ENCODE data around the gene SST. TPM values are rescaled to one million over a fixed set of nuclear protein-coding genes. Genes with fewer than 3 reads are reported as not detected.
"Not testable (repeated sequence)": the region's sequence is repeated elsewhere in the genome, so short reads cannot be mapped to it uniquely, and the experiment has no call there.

The SST gene
- polyA plus RNA-seq, 1 donor from 2014 or later, result 9.7 TPM

DNA sequence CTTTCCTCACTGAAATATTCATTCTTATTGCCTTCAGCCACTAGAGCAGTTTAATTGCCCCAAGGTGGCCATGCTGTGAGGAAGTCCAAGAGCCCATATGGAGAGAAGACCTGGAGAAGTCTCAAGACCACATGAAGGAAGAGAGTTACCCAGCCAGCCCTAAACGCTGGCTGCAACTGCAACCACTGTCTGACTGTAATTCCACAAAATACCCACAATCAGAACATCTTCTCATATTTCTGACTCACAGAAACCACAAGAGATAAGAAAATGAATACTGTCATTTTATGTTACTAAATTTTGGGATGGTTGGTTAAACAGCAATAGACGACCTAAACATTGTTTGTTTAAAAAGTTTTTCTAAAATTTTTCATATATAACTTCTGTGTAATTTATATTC is 14.7 kb upstream of the SST start:
- Histone ChIP-seq H3K36me3 (ENCODE audit: insufficient read depth, low read length) (no peaks in the 10 kb centered on the region), H3K9ac (ENCODE audit: low read length) (no peak overlapping the region), H3K27me3 (ENCODE audit: insufficient read depth, low read depth, low read length) (no peaks in the 10 kb centered on the region), H3K4me2 (ENCODE audit: low read length) (no peak overlapping the region), H3K27ac (ENCODE audit: low read length) (no peak overlapping the region), H2AFZ (ENCODE audit: low read depth, low read length) (no peak overlapping the region), H3K9me3 (ENCODE audit: low read length) (no peaks in the 10 kb centered on the region), H3F3A (ENCODE audit: insufficient read depth, low read length, poor library complexity, severe bottlenecking) (no peaks in the 10 kb centered on the region), H3K4me3 (ENCODE audit: low read length) (no peak overlapping the region), H3K79me2 (replicated peaks; ENCODE audit: insufficient read depth, low read length) (no peaks in the 10 kb centered on the region), H3K9me2 (ENCODE audit: insufficient read depth, low read length) (no peaks in the 10 kb centered on the region), H4K20me1 (ENCODE audit: insufficient read depth) (no peaks in the 10 kb centered on the region)
- TF ChIP-seq CTCF (IDR thresholded peaks at IDR 0.05; ENCODE audit: poor library complexity, severe bottlenecking), result no peak
- no peak for TF ChIP-seq TAF1 (IDR thresholded peaks at IDR 0.05; ENCODE audit: low read depth)
- no peak for TF ChIP-seq EP300 (conservative IDR thresholded peaks at IDR 0.05; ENCODE audit: poor library complexity, severe bottlenecking)
- TF ChIP-seq MXI1 (conservative IDR thresholded peaks at IDR 0.05; ENCODE audit: poor library complexity, severe bottlenecking), result no peak

GRCh38 chr3:187684444-187684843 is 14.2 kb upstream of the SST start:
- Histone ChIP-seq H3K27me3 (ENCODE audit: insufficient read depth, low read depth, low read length) (no peaks in the 10 kb centered on the region), H3F3A (ENCODE audit: insufficient read depth, low read length, poor library complexity, severe bottlenecking) (no peaks in the 10 kb centered on the region), H2AFZ (ENCODE audit: low read depth, low read length) (no peak overlapping the region), H3K4me2 (ENCODE audit: low read length) (no peak overlapping the region), H4K20me1 (ENCODE audit: insufficient read depth) (no peaks in the 10 kb centered on the region), H3K9ac (ENCODE audit: low read length) (no peak overlapping the region), H3K79me2 (replicated peaks; ENCODE audit: insufficient read depth, low read length) (no peaks in the 10 kb centered on the region), H3K4me3 (ENCODE audit: low read length) (no peak overlapping the region), H3K27ac (ENCODE audit: low read length) (no peak overlapping the region), H3K9me2 (ENCODE audit: insufficient read depth, low read length) (no peaks in the 10 kb centered on the region), H3K36me3 (ENCODE audit: insufficient read depth, low read length) (no peaks in the 10 kb centered on the region), H3K9me3 (ENCODE audit: low read length) (no peaks in the 10 kb centered on the region)
- TF ChIP-seq EP300 (conservative IDR thresholded peaks at IDR 0.05; ENCODE audit: poor library complexity, severe bottlenecking) (no peak), MXI1 (conservative IDR thresholded peaks at IDR 0.05; ENCODE audit: poor library complexity, severe bottlenecking) (no peak), EZH2 (IDR thresholded peaks at IDR 0.05; ENCODE audit: borderline replicate concordance, insufficient read depth, low read length, poor library complexity, severe bottlenecking) (no peak)

DNA sequence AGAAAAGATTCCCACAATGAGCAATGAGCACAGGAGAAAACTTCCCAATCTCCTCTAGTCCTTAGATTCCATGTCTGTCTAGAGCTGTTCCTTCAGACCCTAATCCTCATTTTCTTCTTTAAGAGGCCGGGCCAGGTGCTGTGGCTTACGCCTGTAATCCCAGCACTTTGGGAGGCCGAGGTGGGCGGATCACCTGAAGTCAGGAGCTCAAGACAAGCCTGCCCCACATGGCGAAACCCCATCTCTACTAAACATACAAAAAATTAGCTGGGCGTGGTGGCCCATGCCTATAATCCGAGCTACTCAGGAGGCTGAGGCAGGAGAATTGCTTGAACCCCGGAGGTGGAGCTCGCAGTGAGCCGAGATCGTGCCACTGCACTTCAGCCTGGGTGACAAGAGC is 11.6 kb upstream of the SST start:
- H3K9me2 ChIP-seq (ENCODE audit: insufficient read depth, low read length); H3K27me3 ChIP-seq (ENCODE audit: insufficient read depth, low read depth, low read length); H4K20me1 ChIP-seq (ENCODE audit: insufficient read depth); H3K4me2 ChIP-seq (ENCODE audit: low read length); H3K27ac ChIP-seq (ENCODE audit: low read length); H3K79me2 ChIP-seq (replicated peaks; ENCODE audit: insufficient read depth, low read length); H2AFZ ChIP-seq (ENCODE audit: low read depth, low read length); H3K36me3 ChIP-seq (ENCODE audit: insufficient read depth, low read length); H3K4me3 ChIP-seq (ENCODE audit: low read length); H3K9ac ChIP-seq (ENCODE audit: low read length); H3K9me3 ChIP-seq (ENCODE audit: low read length); H3F3A ChIP-seq (ENCODE audit: insufficient read depth, low read length, poor library complexity, severe bottlenecking): not testable (repeated sequence)

DNA sequence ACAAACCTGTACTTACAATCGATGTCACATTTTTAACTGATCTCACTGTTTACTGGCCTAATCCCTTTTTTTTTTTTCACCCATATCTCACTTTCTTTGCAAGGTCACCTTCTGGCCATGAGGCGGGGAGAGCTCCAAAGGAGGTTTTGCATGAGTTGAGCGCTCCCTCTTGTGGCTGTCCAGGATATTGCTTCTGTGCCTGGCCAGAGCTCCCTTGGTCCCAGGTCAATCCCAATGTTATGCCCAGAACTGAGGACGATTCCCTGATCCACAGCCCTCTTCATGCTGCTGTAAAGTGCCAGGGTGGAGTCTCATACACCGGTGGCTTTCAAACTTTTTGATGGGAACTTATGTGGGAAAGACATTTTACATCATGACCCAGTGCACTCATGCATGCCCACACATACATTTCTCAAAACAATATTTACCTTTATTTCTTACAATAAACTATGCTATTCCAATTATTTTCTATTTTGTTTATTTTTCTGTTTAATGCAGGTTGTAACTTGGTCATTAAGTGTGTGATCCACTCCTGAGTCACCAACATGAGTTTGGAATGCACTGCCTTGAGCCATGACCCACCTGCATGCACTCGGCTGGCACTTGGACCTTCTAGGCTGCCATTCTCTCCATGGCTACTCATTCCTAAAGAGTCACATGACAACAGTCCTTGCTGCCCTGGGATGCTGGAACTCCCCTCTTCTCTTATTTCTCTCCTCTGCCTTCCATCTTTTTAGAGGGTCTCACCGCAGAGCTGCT is 9.6 kb upstream of the SST start:
- Histone ChIP-seq H3K4me2 (ENCODE audit: low read length) (no peak overlapping the region), H3K27ac (ENCODE audit: low read length) (no peak overlapping the region), H3F3A (ENCODE audit: insufficient read depth, low read length, poor library complexity, severe bottlenecking) (no peaks in the 10 kb centered on the region), H3K36me3 (ENCODE audit: insufficient read depth, low read length) (no peaks in the 10 kb centered on the region), H3K9me2 (ENCODE audit: insufficient read depth, low read length) (no peaks in the 10 kb centered on the region), H3K9ac (ENCODE audit: low read length) (no peak overlapping the region), H3K27me3 (ENCODE audit: insufficient read depth, low read depth, low read length) (peaks cover 1% of the 10 kb centered on the region), H3K79me2 (replicated peaks; ENCODE audit: insufficient read depth, low read length) (no peaks in the 10 kb centered on the region), H4K20me1 (ENCODE audit: insufficient read depth) (no peaks in the 10 kb centered on the region), H3K9me3 (ENCODE audit: low read length) (no peaks in the 10 kb centered on the region), H2AFZ (ENCODE audit: low read depth, low read length) (no peak overlapping the region), H3K4me3 (ENCODE audit: low read length) (no peak overlapping the region)
- TF ChIP-seq RAD21 (conservative IDR thresholded peaks at IDR 0.05) (peak; percentile 94), EP300 (conservative IDR thresholded peaks at IDR 0.05; ENCODE audit: poor library complexity, severe bottlenecking) (no peak), SMC3 (conservative IDR thresholded peaks at IDR 0.05; ENCODE audit: poor library complexity) (peak; percentile 97), MXI1 (conservative IDR thresholded peaks at IDR 0.05; ENCODE audit: poor library complexity, severe bottlenecking) (no peak), CTCF (IDR thresholded peaks at IDR 0.05; ENCODE audit: poor library complexity, severe bottlenecking) (peak; percentile 94), TAF1 (IDR thresholded peaks at IDR 0.05; ENCODE audit: low read depth) (no peak), EZH2 (IDR thresholded peaks at IDR 0.05; ENCODE audit: borderline replicate concordance, insufficient read depth, low read length, poor library complexity, severe bottlenecking) (no peak), POLR2AphosphoS5 (IDR thresholded peaks at IDR 0.05) (no peak)
- TF ChIP-seq, protein P1, sequence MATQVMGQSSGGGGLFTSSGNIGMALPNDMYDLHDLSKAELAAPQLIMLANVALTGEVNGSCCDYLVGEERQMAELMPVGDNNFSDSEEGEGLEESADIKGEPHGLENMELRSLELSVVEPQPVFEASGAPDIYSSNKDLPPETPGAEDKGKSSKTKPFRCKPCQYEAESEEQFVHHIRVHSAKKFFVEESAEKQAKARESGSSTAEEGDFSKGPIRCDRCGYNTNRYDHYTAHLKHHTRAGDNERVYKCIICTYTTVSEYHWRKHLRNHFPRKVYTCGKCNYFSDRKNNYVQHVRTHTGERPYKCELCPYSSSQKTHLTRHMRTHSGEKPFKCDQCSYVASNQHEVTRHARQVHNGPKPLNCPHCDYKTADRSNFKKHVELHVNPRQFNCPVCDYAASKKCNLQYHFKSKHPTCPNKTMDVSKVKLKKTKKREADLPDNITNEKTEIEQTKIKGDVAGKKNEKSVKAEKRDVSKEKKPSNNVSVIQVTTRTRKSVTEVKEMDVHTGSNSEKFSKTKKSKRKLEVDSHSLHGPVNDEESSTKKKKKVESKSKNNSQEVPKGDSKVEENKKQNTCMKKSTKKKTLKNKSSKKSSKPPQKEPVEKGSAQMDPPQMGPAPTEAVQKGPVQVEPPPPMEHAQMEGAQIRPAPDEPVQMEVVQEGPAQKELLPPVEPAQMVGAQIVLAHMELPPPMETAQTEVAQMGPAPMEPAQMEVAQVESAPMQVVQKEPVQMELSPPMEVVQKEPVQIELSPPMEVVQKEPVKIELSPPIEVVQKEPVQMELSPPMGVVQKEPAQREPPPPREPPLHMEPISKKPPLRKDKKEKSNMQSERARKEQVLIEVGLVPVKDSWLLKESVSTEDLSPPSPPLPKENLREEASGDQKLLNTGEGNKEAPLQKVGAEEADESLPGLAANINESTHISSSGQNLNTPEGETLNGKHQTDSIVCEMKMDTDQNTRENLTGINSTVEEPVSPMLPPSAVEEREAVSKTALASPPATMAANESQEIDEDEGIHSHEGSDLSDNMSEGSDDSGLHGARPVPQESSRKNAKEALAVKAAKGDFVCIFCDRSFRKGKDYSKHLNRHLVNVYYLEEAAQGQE (IDR thresholded peaks at IDR 0.05; ENCODE audit: borderline replicate concordance), result no peak

Data from neural cell (in vitro differentiated cells).